ENCODE results near the gene NELFB. TPM values are rescaled to one million over a fixed set of nuclear protein-coding genes. Genes with fewer than 3 reads are reported as not detected.
A peak's percentile ranks its signal among the peaks of the same experiment; 100 is the strongest.

The NELFB gene
- total and polyA plus RNA-seq, 9 of the 15 experiments (the other 6 are each of a cell fraction or from before 2014, with no cell fraction given), result 0.24 to 84.0 (median 29.7) TPM

- TF ChIP-seq GATAD2B (IDR thresholded peaks at IDR 0.05; ENCODE audit: borderline replicate concordance) (no peak), VEZF1 (CRISPR knock-in tag; IDR thresholded peaks at IDR 0.05) (peak; percentile 55), FOXA3 (CRISPR knock-in tag; conservative IDR thresholded peaks at IDR 0.05 in 1 of 2, IDR thresholded peaks at IDR 0.05 in 1 of 2) (peak in 1 of 2 experiments; percentile 50; a peak in 1 of 4 replicates), NEUROD1 (IDR thresholded peaks at IDR 0.05; ENCODE audit: borderline replicate concordance, low read depth, low read length, partially characterized antibody) (peak; percentile 96), DDX20 (tag; IDR thresholded peaks at IDR 0.05; ENCODE audit: low read depth) (no peak), FIP1L1 (IDR thresholded peaks at IDR 0.05; ENCODE audit: low read depth, low read length, poor library complexity, severe bottlenecking) (peak; percentile 54), FOXJ3 (CRISPR knock-in tag; IDR thresholded peaks at IDR 0.05) (no peak), FOXM1 (IDR thresholded peaks at IDR 0.05; ENCODE audit: low read depth) (no peak), FOXM1 (CRISPR knock-in tag; IDR thresholded peaks at IDR 0.05; ENCODE audit: low read depth) (no peak), ZNF197 (CRISPR knock-in tag; IDR thresholded peaks at IDR 0.05; ENCODE audit: low read depth) (no peak), GTF2F1 (IDR thresholded peaks at IDR 0.05; ENCODE audit: low read depth, low read length) (0 out of 2 replicates have a peak, but pooled peaks have one; percentile 46), RCOR1 (IDR thresholded peaks at IDR 0.05; ENCODE audit: borderline replicate concordance in 1 of 2, low read depth in 2 of 2, low read length in 2 of 2) (peak in 1 of 2 experiments; percentile 3; a peak in 1 of 4 replicates), MYC (IDR thresholded peaks at IDR 0.05; ENCODE audit: low read depth, low read length) (peak; percentile 81), MYC (CRISPR knock-in tag; IDR thresholded peaks at IDR 0.05; ENCODE audit: borderline replicate concordance, low read depth) (peak; percentile 37; the same call in 1 of the 2 replicates), ZNF134 (CRISPR knock-in tag; conservative IDR thresholded peaks at IDR 0.05) (no peak), CREB3L1 (IDR thresholded peaks at IDR 0.05; ENCODE audit: borderline replicate concordance, low read depth) (peak; percentile 49; the same call in 1 of the 2 replicates)
- TF ChIP-seq, protein P1, sequence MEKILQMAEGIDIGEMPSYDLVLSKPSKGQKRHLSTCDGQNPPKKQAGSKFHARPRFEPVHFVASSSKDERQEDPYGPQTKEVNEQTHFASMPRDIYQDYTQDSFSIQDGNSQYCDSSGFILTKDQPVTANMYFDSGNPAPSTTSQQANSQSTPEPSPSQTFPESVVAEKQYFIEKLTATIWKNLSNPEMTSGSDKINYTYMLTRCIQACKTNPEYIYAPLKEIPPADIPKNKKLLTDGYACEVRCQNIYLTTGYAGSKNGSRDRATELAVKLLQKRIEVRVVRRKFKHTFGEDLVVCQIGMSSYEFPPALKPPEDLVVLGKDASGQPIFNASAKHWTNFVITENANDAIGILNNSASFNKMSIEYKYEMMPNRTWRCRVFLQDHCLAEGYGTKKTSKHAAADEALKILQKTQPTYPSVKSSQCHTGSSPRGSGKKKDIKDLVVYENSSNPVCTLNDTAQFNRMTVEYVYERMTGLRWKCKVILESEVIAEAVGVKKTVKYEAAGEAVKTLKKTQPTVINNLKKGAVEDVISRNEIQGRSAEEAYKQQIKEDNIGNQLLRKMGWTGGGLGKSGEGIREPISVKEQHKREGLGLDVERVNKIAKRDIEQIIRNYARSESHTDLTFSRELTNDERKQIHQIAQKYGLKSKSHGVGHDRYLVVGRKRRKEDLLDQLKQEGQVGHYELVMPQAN (IDR thresholded peaks at IDR 0.05; ENCODE audit: borderline replicate concordance), result no peak
- TF ChIP-seq, protein P2, sequence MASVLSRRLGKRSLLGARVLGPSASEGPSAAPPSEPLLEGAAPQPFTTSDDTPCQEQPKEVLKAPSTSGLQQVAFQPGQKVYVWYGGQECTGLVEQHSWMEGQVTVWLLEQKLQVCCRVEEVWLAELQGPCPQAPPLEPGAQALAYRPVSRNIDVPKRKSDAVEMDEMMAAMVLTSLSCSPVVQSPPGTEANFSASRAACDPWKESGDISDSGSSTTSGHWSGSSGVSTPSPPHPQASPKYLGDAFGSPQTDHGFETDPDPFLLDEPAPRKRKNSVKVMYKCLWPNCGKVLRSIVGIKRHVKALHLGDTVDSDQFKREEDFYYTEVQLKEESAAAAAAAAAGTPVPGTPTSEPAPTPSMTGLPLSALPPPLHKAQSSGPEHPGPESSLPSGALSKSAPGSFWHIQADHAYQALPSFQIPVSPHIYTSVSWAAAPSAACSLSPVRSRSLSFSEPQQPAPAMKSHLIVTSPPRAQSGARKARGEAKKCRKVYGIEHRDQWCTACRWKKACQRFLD (CRISPR knock-in tag; IDR thresholded peaks at IDR 0.05), result 0 out of 2 replicates have a peak, but pooled peaks have one; percentile 4
Observed at GRCh38 chr9:137223078-137223970, 31.8 kb upstream of the NELFB start (continued).
